Stimulated activated CD4-positive, alpha-beta T cell treated with anti-CD3 and anti-CD28 coated beads, Interleukin-1b, Interleukin-23, amount 100 ng/mL, for 48 hours (primary cell): Measurements from ENCODE around the gene CDC42EP4.

Source experiments
- DNase-seq: peaks from one replicate; pipeline ENCODE4 v3.0.0-alpha.2; 2020

CDC42EP4 gene

DNA sequence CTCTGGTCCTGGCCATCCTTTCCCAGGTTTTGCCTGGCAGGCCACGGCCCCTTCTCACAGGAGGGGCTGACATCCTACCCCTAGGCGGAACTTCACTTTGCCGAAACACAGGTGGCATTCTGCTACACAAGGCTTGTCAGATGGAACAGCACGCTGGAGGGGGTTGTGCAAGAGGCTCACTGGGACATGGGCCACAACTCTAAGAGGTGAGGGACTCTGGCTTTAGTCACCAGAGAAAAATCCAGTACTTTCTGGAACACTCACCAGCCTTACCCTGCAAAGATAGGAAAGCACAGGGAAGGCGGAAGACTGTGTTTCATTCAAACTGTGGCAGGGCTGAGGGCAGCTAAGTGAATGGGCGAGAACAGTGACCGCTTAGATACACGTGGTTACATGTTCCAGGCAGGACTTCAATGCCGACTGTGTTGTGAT lies 18.3 kb downstream of the CDC42EP4 start:
- no peak for DNase-seq

DNA sequence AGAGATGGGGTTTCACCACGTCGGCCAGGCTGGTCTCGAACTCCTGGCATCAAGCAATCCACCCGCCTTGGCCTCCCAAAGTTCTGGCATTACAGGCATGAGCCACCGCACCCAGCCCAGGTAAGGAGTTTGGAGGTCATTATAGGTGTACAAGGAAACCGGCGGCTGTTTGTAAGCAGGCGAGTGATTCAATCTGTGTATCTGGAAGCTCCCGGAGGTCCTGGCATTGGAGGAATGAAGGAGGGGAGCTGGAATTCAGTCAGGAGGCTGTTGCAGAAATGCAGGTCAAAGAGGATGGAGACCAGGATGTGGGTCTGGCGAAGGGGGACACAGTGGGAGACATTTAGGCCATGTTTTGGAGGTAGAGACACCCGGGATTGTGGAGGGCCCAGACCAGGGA lies 18.8 kb downstream of the CDC42EP4 start:
- no peak for DNase-seq

- DNase-seq = no peak
Observed at GRCh38 chr17:73292031-73292531, 19.7 kb downstream of the CDC42EP4 start.

GRCh38 chr17:73291260-73291801 lies 20.5 kb downstream of the CDC42EP4 start:
- no peak for DNase-seq

GRCh38 chr17:73290399-73291259 lies 21.2 kb downstream of the CDC42EP4 start:
- DNase-seq = no peak

- DNase-seq = no peak
Observed at GRCh38 chr17:73289549-73290254, 22.1 kb downstream of the CDC42EP4 start.

DNA sequence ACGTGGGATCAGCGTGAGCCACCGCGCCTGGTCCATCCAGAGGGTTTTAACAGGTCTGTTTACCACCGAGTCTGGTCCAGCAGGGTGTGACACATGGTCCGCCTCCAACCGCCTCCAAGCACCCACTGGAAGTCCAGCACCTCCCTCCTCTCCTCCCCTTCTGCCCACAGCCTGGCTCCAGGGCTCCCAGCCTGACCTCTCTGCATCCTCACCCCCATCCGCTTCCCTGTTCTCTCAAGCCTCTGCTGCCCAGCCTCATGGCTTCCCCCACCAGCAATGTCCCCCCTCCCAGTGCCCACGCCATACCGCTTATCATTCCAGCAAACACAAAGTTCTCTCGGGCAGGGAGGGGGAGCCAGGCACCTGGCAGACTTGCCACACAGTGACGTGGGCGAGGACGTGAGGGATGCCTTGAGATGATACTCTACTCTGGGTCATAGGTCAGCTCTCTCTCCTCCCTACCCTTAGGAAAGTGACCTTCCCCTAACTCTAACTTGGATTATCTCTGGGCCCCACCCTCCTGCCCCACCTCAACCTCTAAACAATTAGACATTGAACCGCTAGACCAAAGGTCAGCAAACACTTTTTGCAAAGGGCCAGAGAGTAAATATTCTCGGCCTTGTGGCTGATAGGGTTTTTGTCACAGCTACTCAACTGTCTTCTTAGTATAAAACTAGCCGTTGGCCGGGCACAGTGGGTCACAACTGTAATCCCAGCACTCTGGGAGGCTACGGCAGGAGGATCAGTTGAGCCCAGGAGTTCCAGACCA lies 23.1 kb downstream of the CDC42EP4 start:
- DNase-seq = no peak

GRCh38 chr17:73286863-73287296 lies 24.9 kb downstream of the CDC42EP4 start:
- DNase-seq = no peak

GRCh38 chr17:73285916-73286862 lies 25.6 kb downstream of the CDC42EP4 start:
- DNase-seq = no peak

- no peak for DNase-seq
Observed at GRCh38 chr17:73285603-73285908, 26.2 kb downstream of the CDC42EP4 start.

DNA sequence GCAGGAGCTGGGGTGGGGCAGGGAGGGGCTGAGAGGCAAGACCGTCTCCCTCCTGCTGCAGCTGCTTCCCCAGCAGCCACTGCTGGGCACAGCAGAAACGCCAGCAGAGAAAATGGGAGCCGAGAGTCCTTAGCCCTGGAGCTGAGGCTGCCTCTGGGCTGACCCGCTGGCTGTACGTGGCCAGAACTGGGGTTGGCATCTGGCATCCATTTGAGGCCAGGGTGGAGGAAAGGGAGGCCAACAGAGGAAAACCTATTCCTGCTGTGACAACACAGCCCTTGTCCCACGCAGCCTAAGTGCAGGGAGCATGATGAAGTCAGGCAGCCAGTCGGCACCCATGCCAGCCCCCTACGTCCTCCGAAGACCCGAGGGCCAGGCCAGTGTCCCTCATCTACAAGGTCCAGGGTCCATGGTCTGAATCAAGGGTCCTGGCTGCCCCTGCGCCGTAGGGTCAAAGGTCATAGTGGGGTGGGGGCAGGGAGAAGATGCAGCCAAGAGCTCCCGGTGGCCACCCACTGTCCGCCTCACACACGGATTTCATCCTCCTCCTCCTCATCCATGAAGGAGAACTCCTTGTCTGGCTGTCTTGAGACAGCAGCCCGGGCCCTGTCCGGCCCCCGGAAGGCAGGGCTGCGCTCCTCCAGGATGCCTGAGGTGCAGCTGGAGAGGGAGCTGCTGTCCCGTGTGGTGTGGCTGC lies 26.7 kb downstream of the CDC42EP4 start:
- DNase-seq = no peak

DNA sequence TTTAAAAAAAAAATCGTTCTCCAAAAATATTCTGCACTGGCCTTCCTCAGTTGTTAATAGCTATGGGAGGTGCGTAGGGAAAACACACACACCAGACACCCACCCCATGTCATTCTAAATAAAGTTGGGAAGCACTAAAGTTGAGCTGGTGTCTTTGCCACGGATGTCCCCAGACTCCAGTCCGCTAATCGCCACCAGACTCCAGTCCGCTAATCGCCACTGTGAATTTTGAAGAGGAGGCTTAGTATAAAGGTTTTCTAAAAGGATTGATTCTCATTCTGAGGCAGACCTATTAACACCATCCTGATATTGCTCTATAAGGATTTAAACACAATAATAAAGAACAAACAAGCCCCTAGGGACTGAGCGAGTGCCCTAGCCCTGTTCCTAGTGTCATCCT lies 27.4 kb downstream of the CDC42EP4 start:
- DNase-seq = no peak

DNA sequence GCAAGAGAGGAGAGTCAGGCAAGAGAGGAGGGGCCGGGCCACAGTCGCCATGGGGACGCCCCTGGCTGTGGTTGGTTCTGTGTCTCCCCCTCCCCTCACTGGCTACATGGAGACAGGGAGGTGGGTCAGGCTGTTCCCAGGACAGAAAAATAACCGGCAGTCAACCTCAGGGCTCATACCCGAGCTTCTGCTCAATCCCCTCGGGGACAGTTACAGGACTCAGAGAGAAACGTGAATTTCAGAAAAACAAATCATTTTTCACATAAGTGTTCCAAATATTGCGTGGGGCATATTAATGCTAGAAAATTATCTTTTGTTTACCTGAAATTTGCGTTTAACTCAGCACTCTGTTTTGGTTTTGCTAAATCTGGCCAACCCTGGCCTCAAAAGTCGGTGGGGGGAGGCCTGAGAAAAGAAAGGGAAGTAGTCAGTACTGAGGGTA lies 27.9 kb downstream of the CDC42EP4 start:
- no peak for DNase-seq

GRCh38 chr17:73283250-73283649 lies 28.6 kb downstream of the CDC42EP4 start:
- no peak for DNase-seq

DNA sequence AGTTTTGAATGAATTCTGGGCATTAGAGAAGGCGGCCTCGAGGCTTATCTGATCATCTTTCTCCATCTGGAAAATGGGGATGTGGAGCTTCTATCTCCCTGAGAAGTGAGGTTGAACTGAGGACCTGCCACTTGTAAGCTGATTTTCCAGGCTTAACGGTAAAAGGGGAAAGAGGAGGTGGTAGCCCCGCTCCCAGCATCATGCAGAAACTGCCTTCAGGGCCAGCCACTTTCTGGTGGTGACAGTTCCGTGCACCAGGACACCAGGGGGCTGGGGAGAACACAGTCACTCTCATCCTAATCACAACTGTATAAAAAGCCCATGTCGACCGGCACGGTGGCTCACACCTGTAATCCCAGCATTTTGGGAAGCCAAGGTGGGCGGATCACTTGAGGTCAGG lies 29.2 kb downstream of the CDC42EP4 start:
- no peak for DNase-seq

GRCh38 chr17:73281928-73282327 lies 29.9 kb downstream of the CDC42EP4 start:
- DNase-seq = no peak

GRCh38 chr17:73280191-73280590 lies 31.6 kb downstream of the CDC42EP4 start:
- no peak for DNase-seq

DNA sequence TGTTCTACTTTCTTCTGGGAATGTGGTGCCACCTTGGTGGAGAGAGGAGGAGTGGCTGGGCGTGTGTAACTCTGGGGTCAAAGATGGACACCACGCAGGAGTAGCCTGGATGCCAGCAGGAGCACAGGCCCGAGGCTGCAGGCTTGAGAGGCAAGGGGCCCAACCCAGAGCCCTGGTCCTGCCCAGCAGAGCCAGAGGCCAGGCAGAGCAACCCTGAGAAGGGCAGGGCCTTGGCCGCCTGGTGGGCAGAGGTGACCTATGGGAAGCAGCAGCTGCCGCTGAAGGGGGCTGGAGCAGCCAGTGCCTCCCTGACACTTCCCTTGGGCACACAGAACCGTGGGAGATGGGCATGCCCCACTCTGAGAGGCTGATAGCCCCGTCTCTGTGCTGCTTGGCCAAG lies 32.1 kb downstream of the CDC42EP4 start:
- no peak for DNase-seq

DNA sequence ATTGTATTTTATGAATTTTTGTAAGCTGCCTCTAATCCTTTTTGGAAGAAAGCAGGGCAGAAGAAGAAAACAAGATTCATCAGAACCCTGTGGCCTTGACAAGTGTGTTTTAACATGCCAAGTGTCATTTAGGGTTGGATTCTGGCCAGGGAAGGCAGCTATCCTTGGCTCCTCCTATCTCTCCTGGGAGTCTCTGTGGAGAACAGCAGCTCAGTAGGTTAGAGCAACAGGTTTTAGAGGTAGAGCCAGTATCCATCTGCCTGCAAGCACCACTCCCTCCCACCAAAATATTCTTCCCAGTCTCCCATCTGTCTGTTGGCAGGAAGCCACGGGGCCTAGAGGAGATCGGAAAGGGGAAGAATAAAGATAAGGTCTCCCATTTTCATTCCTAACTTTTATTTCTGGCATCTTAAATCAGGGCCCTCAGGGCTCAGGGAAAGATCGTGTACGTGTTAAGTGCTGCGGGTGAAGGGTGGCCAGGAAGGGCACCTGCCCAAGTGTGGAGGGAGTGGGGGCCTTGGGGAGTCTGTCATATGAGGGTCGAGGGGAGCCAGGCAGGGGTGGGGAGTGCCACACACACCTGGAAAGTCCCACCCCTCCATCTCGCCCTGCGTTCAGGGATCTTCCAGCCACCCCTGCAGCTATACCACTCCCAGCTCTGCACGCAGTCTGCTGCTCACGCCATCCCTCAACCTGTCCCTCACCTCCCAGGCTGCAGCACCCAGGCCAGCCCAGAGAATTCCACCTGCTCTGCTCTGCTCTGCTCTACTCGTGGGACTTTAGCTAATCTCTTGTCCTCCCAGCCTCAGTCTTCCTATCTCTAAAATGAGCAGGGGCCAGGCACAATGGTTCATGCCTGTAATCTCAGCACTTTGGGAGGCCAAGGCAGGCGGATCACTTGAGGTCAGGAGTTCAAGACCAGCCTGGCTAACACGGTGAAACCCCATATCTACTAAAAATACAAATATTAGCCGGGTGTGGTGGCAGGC lies 33.0 kb downstream of the CDC42EP4 start:
- no peak for DNase-seq

DNA sequence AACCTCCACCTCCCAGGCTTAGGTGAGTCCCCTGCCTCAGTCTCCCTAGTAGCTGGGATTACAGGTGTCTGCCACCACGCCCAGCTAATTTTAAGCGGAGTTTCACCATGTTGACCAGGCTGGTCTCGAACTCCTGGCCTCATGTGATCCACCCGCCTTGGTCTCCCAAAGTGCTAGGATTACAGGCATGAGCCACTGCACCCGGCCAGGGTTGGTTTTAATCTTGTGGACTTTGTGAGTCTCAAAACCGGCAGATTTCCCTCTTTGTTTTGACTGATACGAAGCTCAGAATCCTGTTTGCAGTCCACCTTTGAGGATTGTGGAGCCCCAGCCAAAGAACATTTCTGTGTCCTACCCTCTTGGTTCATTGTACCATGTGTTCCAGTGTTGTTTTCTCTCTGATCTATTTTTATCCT lies 33.7 kb downstream of the CDC42EP4 start:
- DNase-seq = no peak
